ENCODE results near the gene LRP8.

LRP8 gene

DNA sequence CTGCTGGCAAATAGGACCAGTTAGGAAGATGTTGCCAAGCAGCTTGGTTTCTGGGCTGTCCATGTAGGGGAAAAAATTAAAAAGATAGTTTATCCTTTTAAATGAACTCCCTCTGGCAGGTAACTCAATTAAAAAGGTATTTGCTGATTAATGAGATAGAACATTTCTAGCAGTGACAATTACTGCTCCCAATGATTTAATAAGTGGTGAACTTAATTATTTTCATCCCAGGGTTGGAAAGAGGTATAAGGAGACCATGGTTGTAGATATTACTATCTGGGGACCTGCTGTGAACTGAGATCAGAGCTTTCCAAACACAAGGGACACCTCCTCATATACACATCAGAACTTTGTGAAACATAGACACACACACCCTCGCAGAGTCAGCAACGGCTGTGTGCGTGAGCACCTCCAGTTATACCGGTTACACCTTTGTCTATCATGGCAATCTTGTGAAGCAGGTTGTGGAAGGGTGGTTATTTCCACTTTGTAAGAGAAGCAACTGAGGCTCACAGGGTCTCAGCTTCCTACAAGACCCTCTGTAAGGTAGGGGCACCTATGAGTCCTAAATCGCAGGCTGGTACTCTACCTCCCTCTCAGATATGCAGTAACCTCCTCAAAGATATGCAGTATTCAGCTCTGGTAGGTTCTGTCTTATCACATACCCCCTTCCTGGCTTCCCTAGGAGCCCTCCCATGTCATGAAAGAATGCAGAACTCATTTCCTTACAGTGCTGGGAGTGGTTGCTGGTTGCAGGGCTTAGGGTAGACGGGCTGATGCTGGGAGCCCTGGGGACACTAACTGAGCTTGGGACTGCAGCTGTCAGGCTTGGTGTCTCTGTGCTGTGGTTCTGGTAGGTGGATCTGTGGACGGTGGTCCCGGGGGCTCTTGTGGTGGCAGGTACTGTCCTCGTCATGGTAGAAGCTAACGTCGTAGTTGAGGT is 71.1 kb downstream of the LRP8 start:
- peak; percentile 48 for DNase-seq

DNA sequence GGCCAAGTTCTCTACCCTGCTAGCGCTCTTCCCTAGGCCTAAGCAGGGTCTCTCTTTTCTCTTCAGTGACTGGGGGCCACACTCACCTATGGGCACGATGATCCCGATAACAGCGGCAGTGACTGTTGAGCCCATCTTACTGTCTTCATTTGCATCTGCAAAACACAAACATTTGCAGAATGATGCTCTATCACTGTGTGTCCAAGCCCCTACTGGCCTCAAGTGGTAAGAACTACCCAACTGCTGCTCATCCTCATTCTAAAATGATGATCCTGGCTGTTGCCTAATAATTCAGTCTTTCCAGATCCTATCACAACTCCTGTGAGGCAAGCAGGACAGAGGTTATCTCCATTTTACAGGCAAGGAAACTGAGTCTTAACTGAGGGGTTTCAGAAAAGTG is 72.8 kb downstream of the LRP8 start:
- DNase-seq = peak; percentile 32

DNA sequence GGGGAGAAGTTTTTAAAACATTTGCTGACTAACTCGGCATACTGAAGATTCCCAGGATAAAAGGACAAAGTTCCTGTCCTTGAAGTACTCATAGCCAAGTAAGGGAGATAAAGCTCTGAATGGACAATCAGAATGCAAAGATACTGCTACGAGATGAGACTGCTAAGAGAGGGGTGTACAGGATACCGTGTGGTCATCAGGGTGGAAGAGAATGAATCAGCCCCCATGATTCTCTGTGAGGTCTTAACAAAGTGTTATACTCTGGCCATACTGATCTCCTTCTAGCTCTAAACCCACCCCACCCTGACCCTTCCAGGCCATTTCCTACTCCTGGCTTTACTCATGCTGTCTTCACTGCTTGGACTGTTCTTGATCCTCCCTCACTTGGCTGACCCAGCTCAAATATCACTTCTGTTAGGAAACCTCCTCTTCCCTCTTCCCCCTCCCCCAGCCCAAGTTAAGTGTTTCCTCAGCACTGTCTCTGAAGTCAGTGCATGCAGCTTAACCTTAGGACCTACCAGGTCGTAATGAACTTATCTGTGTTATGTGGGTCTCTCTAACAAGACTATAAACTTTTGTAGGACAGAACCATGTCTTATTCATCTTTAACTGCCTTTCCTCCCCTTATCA is 73.7 kb downstream of the LRP8 start:
- DNase-seq = peak; percentile 72

DNA sequence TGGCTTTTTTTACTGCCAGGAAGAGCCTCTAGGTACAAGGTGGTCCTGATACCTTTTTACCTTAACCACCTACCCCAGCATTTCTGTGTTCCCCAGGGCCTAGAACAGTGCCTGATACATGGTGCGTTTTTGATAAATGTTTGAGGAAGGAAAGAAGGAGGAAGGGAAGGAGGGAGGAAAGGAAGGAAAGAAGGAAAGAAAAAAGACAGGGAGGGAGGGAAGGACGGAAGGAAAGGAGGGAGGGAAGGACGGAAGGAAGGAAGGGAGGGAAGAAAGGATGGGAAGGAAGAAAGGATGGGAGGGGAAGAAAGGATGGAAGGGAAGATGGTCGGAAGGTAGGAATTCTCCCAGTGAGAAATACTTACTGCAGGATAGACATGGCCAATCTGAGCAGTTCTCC is 77.5 kb downstream of the LRP8 start:
- DNase-seq = no peak

DNA sequence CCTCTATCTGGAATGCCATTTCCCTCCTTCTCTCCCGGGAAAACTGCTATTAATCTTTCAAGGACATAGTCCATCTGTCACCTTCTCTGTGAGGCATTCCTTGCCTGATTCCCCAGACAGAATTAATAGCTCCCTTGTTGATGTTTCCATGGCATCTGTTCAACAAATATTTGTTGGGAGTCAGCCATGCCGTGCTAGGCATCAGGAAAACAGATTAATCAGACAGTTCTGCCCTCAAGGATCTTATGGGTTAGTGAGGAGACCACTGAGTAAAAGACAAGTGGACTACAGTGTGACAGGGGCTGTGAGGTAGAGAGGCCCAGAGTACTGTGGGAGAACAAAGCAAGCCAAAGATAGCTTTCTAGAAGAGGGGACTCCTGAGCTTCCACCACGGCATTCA is 78.2 kb downstream of the LRP8 start:
- no peak for DNase-seq

DNA sequence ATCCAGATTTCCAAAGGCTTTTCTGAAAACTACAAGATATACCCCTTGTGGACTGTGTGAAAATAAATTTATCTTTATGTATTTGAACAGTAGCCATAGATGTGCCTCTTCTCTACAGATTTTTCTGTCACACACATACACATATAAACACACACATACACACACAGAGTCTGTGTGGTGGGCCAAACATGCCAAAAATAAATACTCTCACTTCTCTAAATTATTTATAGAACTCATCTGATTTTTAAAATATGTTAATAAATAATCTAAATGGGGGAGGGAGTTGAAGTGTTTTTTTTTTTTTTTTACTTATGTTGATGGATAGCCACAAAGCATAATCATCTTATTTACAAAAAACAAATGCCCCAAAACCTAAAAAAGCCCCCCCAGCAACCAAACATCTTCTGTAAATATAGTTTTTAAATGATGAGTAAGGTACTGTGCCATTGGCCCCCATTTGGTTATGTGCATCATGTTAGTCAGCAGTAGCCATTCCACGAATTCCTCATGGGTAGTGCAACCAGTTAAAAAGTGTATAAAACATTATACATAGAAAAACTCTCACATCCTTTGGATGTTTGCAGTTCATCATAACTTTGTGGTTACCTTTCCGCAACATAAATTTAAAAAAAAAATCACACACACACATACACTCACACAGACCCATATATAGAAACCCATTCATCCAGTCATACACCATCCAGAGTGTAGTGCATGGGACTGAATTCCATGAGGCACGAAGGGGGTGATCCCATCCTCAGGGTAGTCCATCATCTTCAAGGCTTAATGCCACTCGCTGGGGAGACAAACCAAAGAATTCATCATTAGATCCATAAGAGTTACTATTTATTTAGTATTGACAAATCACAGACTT is 81.4 kb downstream of the LRP8 start:
- DNase-seq = no peak

DNA sequence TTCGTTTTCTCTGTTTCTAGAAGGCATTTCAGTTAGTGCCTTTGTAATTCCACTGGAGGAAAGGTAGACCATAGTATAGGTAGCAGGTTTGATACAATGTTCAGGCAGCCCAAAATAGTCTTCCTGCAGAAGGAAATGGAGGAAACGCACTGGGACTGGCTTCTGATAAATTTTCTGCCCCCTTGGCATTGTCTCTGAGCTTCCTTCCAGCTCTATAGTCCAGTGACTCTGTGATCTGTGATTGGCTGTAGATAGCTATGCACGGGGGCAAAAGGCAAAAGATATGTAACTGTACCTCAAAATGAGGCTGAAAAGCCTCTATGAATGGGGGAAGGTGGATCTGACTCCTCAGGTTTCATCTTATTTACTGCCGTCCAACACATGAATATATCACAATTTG is 83.7 kb downstream of the LRP8 start:
- DNase-seq = no peak

DNA sequence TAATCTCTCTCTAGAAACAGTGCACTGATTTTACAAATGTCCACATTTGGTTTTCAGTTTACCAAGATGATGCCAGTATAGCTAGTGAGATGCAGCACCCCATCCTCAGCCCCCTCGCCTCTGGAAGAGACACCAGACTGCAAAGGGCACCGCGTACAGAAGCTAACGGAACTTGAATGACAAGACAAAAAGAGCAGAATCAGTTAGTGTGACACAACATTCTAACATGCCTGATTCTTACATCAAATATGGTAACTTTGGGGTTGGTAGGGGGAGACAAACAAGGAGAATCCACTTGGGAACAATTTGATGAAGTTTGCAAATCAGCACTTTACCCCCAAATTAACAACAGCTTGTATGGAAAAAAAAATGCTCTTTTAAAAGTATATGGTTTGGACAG is 85.5 kb downstream of the LRP8 start:
- no peak for DNase-seq

DNA sequence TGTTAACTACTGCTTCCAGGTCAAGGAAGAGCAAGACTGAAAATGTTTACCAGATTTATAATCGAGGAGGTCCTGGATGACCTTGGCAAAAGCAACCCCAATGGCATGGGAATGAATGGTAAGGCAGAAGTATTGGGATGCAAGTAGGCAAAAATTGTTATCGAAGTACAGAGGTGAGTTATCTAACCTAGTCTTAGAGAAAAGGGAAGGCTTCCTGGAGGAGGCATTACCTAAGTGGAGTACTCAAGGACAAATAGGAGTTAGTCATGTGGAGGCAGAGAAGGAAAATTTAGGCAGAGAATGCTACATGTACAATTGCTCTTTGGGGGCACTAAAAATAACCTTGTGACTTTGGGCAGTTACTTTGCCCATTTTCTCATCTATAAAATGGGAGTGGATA is 86.0 kb downstream of the LRP8 start:
- no peak for DNase-seq

DNA sequence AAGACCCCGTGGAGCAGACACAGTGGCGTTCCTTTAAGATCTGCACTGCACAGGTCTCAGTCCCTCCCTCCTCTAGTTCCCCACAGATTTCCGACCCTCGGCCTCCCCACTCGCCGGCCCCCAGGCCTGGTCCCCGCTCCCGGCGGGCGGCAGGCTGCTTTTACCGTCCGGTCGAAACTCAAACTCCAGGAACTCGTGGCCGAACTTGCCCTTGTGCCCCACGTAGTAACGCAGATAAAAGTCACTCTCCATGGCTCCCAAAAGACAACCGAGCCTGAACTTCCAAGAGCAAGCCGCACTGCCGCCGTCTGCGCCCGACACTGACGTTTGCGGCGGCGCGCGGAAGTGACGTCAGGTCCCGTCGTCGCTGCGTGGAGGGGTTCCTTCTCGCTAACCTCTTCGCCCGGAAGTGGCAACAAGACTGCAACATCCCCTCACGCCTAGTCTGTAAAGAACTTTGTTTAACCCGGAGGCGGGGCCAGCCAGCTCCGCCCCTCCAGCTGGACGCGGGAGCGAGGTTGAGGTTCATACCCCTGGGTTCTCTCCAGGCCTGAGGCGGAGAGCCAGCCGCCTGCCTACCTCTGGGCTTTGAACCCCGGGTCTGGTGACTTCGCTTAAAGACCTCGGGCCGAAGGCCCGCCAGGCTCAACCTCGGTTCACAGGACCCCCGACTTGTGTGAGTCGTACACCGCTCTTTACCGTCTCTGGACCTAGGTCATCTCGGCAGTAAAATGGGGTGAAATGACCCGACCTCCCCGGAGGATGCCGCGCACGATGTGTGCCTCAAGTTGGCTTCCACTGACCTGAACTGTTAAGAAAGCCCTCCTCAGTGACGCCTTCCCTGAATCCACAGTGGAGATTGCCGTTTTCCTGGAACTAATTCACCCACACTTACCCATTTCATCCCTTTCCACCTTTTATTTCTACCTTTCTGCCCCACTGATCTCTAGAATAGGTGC is 89.4 kb downstream of the LRP8 start, which contains the start of gene MAGOH:
MAGOH (minus strand) TSS at position 322 of the 959 bp plus-strand sequence; CDS start at position 252, 70 bp downstream.
- DNase-seq = peak; percentile 98

DNA sequence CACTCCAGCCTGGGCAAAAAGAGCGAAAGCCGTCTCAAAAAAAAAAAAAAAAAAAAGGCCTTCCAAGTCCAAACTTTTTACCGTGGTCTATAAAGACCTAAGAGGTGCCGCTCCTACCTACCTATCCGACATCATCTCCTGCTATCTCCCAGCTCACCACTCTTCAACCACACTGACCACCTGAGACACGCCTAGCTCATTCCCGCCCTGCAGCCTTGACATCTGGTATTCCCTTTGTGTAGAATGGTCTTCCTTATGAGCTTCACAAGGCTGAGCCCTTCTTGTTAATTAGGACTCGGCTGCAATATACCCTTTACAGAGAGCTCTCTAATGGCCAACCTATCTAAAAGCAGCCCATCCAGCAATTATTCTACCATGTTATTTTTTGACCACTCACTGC is 90.2 kb downstream of the LRP8 start:
- DNase-seq = no peak

DNA sequence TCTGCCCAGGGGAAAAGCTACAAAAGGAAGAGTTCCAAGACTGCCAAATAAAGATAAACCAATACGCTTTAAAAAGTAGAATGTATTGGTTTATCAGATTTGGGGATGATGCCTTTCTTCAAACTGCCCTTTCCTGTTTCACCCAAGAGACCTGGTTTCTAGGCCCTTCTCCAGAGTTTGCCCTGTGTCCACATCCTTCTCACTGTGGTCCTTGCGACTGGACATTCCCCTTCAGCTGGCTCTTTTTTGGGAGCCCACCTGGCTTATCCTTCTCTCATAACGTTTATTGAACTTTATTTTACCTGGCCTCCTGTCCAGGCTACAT is 106.9 kb downstream of the LRP8 start:
- DNase-seq = no peak

DNA sequence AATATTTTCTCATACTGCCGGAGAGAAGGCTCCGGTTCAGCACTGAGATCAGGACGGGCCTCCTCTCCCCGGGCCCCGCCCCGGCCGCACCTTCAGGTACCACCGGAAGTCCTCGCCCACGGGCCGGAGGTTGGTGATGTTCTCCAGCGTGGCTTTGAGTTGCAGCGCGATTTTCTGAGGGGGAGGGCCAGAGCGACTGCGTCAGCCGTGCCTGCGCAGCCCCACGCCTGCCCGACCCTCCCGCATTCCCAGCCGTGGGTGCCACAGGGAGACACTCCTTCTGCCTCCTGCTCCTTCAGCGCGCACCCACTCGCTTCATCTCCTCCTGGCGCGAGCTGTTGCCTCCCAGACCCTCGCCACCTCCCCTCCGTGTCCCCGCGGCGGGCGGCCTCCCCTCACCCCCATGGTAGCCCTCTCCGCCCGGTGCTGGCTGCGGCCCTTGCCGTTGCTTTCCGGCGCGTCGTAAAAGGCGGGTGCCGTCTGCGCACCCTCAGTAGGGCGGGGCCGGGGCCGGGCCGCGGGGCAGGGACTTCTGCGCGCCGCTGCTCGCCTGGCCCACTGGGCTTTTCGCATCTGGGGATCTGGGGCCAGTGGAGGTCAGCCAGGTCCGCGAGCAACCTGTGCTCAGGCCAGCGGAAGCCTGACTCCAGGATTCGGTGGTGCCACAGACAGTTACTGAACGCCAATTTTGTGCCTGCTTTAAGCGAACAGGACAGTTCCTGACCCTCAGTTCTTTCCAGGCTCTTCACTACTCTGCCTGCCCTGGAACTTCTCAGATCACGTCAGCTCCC is 107.5 kb downstream of the LRP8 start, which contains the start of gene CZIB:
CZIB (minus strand) TSS at position 464 of the 791 bp plus-strand sequence; CDS start at position 405, 59 bp downstream.
- peak; percentile 96 for DNase-seq

DNA sequence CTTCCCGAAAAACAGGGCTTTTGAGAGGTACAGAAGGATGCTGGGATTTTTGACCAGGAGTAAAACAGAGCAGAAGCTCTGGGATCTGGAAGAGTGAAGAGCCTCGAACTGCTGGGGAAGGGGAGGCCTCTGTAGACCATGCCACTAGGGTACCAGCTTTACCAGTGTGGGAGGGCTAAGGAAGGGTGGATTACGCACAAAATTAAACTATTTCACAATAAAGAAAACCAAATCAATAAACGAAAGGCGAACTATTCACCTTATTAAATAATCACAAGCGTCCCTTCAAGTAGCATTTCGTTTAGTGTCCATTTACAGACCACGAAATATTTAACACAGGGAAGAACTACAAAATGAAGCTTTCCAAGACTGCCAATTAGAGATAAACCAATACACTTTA is 108.2 kb downstream of the LRP8 start:
- DNase-seq = no peak

DNA sequence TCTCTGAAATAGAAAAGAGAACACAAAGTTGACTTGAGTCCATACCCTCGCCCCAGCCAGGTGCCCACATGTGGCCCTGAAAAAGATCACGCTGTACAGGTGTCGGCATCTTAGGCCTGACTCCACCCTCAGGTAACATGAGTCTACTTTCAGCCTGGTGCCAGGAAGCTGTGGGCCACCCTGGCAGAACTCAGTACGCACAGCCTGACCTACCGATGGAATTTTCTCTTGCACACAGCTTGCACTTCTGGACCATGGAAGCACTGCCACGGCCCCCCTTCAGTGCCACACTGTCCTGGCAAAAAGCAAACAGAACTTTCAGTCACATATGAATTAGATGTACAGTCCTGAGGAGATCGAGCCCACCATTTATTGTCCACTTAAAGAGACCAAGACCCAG is 109.7 kb downstream of the LRP8 start:
- DNase-seq = no peak

DNA sequence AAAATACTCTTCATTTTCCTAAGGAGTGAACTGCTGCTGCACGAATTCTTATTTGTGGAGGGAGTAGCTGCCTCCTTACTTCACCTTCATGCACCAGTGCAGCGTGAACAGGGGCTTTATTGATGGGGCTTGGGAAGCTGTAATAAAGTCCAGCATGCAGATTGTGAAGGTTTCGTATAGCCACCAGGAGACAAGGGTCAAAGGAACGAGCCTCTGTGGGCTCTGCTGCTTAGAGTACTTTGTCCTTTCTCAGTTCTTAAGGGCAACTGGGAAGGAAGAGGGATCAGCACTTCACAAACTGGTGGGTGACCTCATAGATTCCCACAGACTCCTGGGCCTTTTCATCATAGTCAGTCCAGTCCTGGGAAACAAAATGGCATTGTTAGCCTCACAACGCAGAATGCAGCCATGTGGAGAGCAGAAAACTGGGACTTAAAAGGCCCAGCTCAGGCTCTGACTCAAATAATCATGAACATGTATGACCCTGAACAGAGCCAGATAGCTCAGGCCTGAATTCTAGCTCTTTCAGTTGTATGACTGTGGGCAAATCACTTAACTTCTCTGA is 113.4 kb downstream of the LRP8 start:
- no peak for DNase-seq

DNA sequence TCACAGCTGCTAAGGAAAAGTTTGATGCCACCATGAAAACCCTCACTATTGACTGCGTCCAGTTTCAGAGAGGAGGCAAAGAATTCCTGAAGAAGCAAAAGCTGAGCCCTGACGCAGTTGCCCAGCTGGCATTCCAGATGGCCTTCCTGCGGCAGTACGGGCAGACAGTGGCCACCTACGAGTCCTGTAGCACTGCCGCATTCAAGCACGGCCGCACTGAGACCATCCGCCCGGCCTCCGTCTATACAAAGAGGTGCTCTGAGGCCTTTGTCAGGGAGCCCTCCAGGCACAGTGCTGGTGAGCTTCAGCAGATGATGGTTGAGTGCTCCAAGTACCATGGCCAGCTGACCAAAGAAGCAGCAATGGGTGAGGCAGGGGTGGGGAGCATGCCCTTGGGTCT is 116.9 kb downstream of the LRP8 start:
- DNase-seq = no peak

DNA sequence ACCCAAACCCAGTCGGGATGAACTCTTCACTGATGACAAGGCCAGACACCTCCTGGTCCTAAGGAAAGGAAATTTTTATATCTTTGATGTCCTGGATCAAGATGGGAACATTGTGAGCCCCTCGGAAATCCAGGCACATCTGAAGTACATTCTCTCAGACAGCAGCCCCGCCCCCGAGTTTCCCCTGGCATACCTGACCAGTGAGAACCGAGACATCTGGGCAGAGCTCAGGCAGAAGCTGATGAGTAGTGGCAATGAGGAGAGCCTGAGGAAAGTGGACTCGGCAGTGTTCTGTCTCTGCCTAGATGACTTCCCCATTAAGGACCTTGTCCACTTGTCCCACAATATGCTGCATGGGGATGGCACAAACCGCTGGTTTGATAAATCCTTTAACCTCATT is 117.5 kb downstream of the LRP8 start:
- no peak for DNase-seq

DNA sequence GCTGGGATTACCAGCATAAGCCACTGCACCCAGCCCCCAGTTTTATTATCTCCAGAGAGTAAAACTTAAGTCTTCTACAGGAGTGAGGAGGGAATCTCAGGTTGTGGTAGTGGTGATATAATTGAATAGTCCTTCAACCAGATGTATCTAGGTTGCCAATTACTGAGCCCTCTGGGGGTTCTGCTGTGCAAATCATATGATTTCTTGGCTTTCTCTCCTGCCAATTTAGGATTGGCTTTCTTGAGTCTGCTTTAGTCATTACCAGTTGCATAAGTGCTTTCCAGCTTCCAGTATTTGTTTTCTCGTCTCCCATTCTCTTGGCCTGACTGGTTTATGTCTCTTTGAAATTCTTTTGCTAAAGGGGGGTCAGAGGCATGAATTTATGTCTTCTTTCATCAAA is 120.1 kb downstream of the LRP8 start:
- no peak for DNase-seq

DNA sequence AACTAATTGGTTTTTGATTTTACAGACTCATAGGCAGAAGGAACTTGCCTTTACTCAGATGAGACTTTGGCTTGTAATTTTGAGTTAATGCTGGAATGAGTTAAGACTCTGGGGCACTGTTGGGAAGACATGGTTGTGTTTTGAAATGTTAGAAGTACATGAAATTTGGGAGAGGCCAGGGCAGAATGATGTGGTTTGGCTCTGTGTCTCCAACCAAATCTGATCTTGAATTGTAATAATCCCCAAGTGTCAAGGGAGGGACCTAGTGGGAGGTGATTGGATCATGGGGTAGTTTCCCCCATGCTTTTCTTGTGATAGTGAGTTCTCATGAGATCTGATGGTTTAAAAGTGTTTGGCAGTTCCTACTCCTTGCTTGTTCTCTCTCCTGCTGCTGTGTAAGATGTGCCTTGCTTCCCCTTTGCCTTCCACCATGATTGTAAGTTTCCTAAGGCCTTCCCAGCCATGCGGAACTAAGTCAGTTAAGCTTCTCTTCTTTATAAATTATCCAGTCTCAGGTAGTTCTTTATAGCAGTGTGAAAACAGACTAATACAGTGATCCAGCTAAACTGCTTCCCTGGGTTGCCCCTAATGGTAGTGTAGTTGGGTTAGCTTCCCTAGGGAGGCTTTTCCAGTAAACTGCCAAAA is 121.0 kb downstream of the LRP8 start:
- no peak for DNase-seq

All from islet precursor cell (in vitro differentiated cells).